ENCODE data around the gene GALNT4.

GRCh38 chr12:89479982-89480381 lies 44.6 kb downstream of the GALNT4 start:
- TF ChIP-seq, protein P1, sequence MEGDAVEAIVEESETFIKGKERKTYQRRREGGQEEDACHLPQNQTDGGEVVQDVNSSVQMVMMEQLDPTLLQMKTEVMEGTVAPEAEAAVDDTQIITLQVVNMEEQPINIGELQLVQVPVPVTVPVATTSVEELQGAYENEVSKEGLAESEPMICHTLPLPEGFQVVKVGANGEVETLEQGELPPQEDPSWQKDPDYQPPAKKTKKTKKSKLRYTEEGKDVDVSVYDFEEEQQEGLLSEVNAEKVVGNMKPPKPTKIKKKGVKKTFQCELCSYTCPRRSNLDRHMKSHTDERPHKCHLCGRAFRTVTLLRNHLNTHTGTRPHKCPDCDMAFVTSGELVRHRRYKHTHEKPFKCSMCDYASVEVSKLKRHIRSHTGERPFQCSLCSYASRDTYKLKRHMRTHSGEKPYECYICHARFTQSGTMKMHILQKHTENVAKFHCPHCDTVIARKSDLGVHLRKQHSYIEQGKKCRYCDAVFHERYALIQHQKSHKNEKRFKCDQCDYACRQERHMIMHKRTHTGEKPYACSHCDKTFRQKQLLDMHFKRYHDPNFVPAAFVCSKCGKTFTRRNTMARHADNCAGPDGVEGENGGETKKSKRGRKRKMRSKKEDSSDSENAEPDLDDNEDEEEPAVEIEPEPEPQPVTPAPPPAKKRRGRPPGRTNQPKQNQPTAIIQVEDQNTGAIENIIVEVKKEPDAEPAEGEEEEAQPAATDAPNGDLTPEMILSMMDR (IDR thresholded peaks at IDR 0.05; ENCODE audit: low read depth, low read length, poor library complexity, severe bottlenecking): no peak
- no peak for TF ChIP-seq EZH2phosphoT487 (IDR thresholded peaks at IDR 0.05; ENCODE audit: borderline replicate concordance, low read length)
